NCI-H524 treated with DMSO at 0.1 percent for 48 hours (cell line): Measurements from ENCODE around the gene ZFYVE28.
"Not testable (repeated sequence)": the region's sequence is repeated elsewhere in the genome, so short reads cannot be mapped to it uniquely, and the experiment has no call there.

Experiments
- DNase-seq: peaks from one replicate; lab custom pipeline; 2025; lab: John Stamatoyannopoulos, UW

Gene ZFYVE28

GRCh38 chr4:2446656-2447564 is 28.5 kb upstream of the ZFYVE28 start:
- DNase-seq, result no peak

- no peak for DNase-seq
Observed at GRCh38 chr4:2445571-2445970, 27.1 kb upstream of the ZFYVE28 start.

- no peak for DNase-seq
Observed at GRCh38 chr4:2445130-2445529, 26.7 kb upstream of the ZFYVE28 start.

- DNase-seq, result no peak
Observed at GRCh38 chr4:2443956-2444740, 25.7 kb upstream of the ZFYVE28 start.

GRCh38 chr4:2443061-2443730 is 24.8 kb upstream of the ZFYVE28 start:
- DNase-seq, result no peak

- no peak for DNase-seq
Observed at GRCh38 chr4:2442175-2442993, 23.9 kb upstream of the ZFYVE28 start.

- peak; percentile 17 for DNase-seq
Observed at GRCh38 chr4:2441393-2442174, 23.1 kb upstream of the ZFYVE28 start.

GRCh38 chr4:2438822-2439718 is 20.6 kb upstream of the ZFYVE28 start:
- no peak for DNase-seq

- DNase-seq, result no peak
Observed at GRCh38 chr4:2437475-2438215, 19.2 kb upstream of the ZFYVE28 start.

- DNase-seq, result no peak
Observed at GRCh38 chr4:2436761-2437474, 18.5 kb upstream of the ZFYVE28 start.

GRCh38 chr4:2436301-2436700 is 17.9 kb upstream of the ZFYVE28 start:
- DNase-seq, result no peak

- no peak for DNase-seq
Observed at GRCh38 chr4:2434420-2434819, 16.0 kb upstream of the ZFYVE28 start.

- DNase-seq, result no peak
Observed at GRCh38 chr4:2433609-2434350, 15.3 kb upstream of the ZFYVE28 start.

- DNase-seq, result no peak
Observed at GRCh38 chr4:2432991-2433530, 14.6 kb upstream of the ZFYVE28 start.

- DNase-seq, result no peak
Observed at GRCh38 chr4:2432004-2432403, 13.6 kb upstream of the ZFYVE28 start.

- DNase-seq, result not testable (repeated sequence)
Observed at GRCh38 chr4:2429945-2430757, 11.7 kb upstream of the ZFYVE28 start.
